GM12874 (cell line): ENCODE data around the gene CCDC157.

ENCODE experiments used
- CTCF ChIP-seq: IDR thresholded peaks from 2 replicates; pipeline ENCODE4 v1.5.1; 2011; ENCODE audit warnings: low read depth, mild to moderate bottlenecking, control low read depth, low read length, moderate library complexity; ENCODE audit not compliant: insufficient read depth

Gene CCDC157

GRCh38 chr22:30386608-30386959, 29.8 kb downstream of the CCDC157 start:
- TF ChIP-seq CTCF, result no peak

- TF ChIP-seq CTCF, result peak; percentile 85
Observed at GRCh38 chr22:30386960-30387827, 30.4 kb downstream of the CCDC157 start, which contains the start of gene RNF215. RNF215 (minus strand) TSS chr22:30387411; CDS start chr22:30387313, 98 bp downstream.

GRCh38 chr22:30390974-30391691, 34.3 kb downstream of the CCDC157 start:
- peak; percentile 88 for TF ChIP-seq CTCF

GRCh38 chr22:30392661-30393321, 36.0 kb downstream of the CCDC157 start:
- no peak for TF ChIP-seq CTCF

- no peak for TF ChIP-seq CTCF
Observed at GRCh38 chr22:30393322-30393680, 36.5 kb downstream of the CCDC157 start.

GRCh38 chr22:30393885-30394284, 37.1 kb downstream of the CCDC157 start:
- no peak for TF ChIP-seq CTCF
